ENCODE results near the gene BTG2. TPM values are rescaled to one million over a fixed set of nuclear protein-coding genes. Genes with fewer than 3 reads are reported as not detected.

BTG2 gene
- total RNA-seq, 1 donor from 2014 or later: 448 TPM

DNA sequence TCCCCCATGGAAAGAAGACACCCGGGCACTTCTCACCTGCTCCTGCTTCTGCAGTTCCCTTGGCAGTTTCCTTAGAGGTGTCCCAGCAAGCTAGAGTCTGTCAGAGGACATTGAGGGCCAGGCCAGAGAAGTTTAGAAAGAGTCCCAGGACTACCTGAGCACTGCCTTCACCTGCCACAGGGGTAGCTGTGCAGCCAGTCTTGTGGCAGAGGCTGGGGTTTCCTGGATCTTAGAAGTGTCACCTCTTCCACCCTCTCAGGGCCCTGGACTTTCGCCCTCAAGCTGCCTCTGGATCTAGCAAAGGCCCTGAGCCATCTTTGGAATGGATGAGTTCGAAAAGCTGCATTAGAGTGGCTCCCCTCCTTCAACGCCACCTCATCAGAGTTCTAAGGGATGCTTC lies 34.9 kb upstream of the BTG2 start:
- DNase-seq: no peak
- Mint-ChIP-seq H3K36me3 (ENCODE audit: low read depth) (no peaks in the 10 kb centered on the region), H3K4me1 (peaks cover 66% of the 10 kb centered on the region), H3K27me3 (no peaks in the 10 kb centered on the region), H3K27ac (no peak overlapping the region), H3K4me3 (no peak overlapping the region), H3K9me3 (no peaks in the 10 kb centered on the region)
- no peak for ATAC-seq (ENCODE audit: low read depth)
- CTCF ChIA-PET: interaction anchor here (0.6 to 11.3 kb wide), 10 partner anchors 17 to 432 kb away, joined by 3 to 525 read pairs (median 12); partner anchors contain the start of gene BTG2
- intact Hi-C loops (cut with micrococcal nuclease): loop anchor here (5.0 kb wide), 1 partner anchor 112 kb away; no protein-coding TSS in a partner anchor
- POLR2A ChIA-PET: interaction anchor here (0.8 to 31.2 kb wide), 5 partner anchors 41 to 210 kb away, joined by 3 to 1942 read pairs (median 5); partner anchors contain the start of gene BTG2
- TF ChIP-seq, protein P1, sequence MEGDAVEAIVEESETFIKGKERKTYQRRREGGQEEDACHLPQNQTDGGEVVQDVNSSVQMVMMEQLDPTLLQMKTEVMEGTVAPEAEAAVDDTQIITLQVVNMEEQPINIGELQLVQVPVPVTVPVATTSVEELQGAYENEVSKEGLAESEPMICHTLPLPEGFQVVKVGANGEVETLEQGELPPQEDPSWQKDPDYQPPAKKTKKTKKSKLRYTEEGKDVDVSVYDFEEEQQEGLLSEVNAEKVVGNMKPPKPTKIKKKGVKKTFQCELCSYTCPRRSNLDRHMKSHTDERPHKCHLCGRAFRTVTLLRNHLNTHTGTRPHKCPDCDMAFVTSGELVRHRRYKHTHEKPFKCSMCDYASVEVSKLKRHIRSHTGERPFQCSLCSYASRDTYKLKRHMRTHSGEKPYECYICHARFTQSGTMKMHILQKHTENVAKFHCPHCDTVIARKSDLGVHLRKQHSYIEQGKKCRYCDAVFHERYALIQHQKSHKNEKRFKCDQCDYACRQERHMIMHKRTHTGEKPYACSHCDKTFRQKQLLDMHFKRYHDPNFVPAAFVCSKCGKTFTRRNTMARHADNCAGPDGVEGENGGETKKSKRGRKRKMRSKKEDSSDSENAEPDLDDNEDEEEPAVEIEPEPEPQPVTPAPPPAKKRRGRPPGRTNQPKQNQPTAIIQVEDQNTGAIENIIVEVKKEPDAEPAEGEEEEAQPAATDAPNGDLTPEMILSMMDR (IDR thresholded peaks at IDR 0.05): no peak

DNA sequence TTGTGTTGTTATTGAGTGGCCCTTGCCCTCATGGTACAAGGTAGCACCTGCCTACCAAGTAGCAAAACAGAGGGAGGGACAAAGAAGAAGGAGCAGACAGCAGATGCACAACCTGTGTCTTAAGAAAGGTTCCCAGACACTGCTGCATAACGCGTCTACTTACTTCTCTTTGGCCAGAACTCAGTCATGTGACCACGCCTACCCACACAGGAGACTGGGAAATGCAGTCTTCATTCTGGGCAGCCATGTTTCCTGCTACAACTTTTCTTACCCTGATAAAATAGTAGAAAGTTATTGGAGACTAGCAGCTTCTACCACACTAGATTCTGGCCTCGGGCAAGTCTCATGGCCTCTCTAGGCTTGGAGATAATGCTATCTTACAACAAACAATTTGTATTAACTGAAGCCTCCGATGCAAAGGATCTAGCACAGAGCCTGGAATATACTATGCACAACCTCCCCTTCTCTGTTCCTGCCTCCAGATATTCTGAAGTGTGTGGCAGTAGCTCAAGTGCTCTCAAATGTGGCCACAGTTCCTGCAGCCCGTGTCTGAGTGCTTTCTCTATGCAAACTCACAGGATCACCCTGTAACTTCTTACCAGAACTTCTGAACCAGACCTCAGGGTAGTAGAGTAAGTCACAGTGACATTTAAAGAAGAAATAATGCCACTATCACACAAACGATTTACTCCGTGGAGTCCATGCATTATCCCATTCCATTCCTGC lies 34.1 kb upstream of the BTG2 start:
- POLR2A ChIA-PET: interaction anchor here (0.8 to 31.2 kb wide), 5 partner anchors 41 to 209 kb away, joined by 3 to 1942 read pairs (median 5); partner anchors contain the start of gene BTG2
- DNase-seq (no peak), ATAC-seq (ENCODE audit: low read depth) (peak; percentile 37)
- Mint-ChIP-seq H3K27ac (peak overlapping the region; percentile 81), H3K4me3 (no peak overlapping the region), H3K27me3 (no peaks in the 10 kb centered on the region), H3K9me3 (no peaks in the 10 kb centered on the region), H3K4me1 (peaks cover 64% of the 10 kb centered on the region), H3K36me3 (ENCODE audit: low read depth) (no peaks in the 10 kb centered on the region)
- TF ChIP-seq, protein P1 (IDR thresholded peaks at IDR 0.05): no peak
- intact Hi-C loops (cut with micrococcal nuclease): loop anchor here (5.0 kb wide), 1 partner anchor 111 kb away; no protein-coding TSS in a partner anchor
- CTCF ChIA-PET: interaction anchor here (0.6 to 11.3 kb wide), 12 partner anchors 16 to 431 kb away, joined by 3 to 525 read pairs (median 14); partner anchors contain the start of gene BTG2

DNA sequence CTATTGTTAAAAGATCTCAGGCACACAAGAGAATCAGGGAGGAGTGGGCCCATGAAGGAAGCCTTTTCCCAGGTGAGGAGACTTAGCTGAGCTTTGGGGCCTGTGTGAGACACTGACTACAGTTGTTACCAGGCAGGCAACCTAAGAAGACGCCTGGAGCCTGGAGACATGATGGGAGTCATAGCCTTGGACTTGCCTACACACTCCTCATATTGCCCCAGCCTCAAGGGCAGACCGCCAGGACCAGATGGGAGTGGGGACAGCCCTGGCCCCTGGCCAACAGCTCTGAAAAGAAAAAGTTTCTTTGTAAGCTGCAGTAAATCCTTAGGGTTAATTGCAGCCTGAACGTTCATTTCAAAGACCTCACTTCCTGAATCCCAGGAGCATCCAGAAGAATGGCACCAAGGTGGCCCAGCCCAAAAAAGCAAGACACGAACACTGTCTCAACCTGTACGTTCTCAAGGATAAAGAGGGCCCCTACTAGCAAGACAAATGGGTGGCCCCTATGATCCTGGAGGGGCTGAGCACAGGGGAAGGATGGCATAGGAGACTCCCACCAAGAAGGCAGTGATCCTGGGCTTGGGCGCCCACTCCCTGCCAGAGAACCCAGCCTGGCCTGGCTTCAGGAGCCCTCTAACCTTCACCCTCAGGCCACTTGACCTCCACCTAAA lies 33.2 kb upstream of the BTG2 start:
- ATAC-seq (ENCODE audit: low read depth) (no peak), DNase-seq (no peak)
- Mint-ChIP-seq H3K4me1 (peaks cover 70% of the 10 kb centered on the region), H3K27ac (no peak overlapping the region), H3K9me3 (no peaks in the 10 kb centered on the region), H3K4me3 (no peak overlapping the region), H3K27me3 (no peaks in the 10 kb centered on the region), H3K36me3 (ENCODE audit: low read depth) (no peaks in the 10 kb centered on the region)
- TF ChIP-seq, protein P1 (IDR thresholded peaks at IDR 0.05): no peak
- POLR2A ChIA-PET: interaction anchor here (0.6 to 31.2 kb wide), 5 partner anchors 40 to 548 kb away, joined by 4 to 1942 read pairs (median 122); partner anchors contain the start of gene BTG2
- CTCF ChIA-PET: interaction anchor here (1.1 to 11.3 kb wide), 10 partner anchors 15 to 168 kb away, joined by 4 to 525 read pairs (median 22); partner anchors contain the start of gene BTG2
- intact Hi-C loops (cut with micrococcal nuclease): loop anchor here (5.0 kb wide), 1 partner anchor 110 kb away; no protein-coding TSS in a partner anchor

DNA sequence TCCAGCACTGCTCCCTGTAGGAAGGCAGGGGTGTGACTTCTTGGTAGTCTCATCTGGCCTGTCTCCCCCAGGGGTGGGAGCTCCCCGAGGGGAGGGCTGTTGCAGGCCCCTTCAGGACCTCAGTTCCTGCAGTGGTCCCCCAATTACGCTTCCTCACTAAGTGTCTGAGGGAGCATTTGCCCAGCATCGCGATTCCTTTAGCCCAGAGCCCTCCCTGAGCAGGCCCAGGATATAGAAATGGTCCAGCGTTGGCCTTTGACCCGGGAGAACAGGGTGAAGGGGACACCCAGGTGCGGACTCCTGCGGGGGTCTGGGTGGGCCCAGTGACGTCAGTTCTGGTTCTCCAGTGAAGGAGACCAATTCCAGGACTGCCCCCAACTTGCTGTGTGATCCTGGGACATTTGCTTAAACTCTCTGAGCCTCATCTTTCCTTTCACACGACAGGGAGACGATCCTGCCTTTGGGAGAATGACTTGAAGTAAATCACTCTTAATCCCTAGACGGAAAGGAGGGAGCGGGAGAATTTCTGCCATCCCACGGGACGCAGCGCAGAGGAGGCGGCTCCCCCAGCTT lies 32.6 kb upstream of the BTG2 start:
- H3K27me3 Mint-ChIP-seq: no peaks in the 10 kb centered on the region
- no peaks in the 10 kb centered on the region for H3K9me3 Mint-ChIP-seq
- H3K4me1 Mint-ChIP-seq: peaks cover 70% of the 10 kb centered on the region
- ChIA-PET POLR2A (interaction anchor here (0.6 to 31.2 kb wide), 12 partner anchors 39 to 215 kb away, joined by 3 to 1942 read pairs (median 5); partner anchors contain the start of gene BTG2), CTCF (interaction anchor here (0.6 to 11.3 kb wide), 17 partner anchors 11 to 332 kb away, joined by 3 to 525 read pairs (median 9); partner anchors contain the start of gene BTG2)
- H3K36me3 Mint-ChIP-seq (ENCODE audit: low read depth): no peaks in the 10 kb centered on the region
- DNase-seq (no peak), ATAC-seq (ENCODE audit: low read depth) (no peak)
- H3K27ac Mint-ChIP-seq: peak overlapping the region; percentile 93
- intact Hi-C loops (cut with micrococcal nuclease): loop anchor here (1.0 to 5.0 kb wide), 5 partner anchors 15 to 110 kb away; partner anchors contain the start of gene BTG2
- TF ChIP-seq, protein P1 (IDR thresholded peaks at IDR 0.05): no peak
- H3K4me3 Mint-ChIP-seq: peak overlapping the region; percentile 87

Data from activated B cell treated with CpG ODN at 0.5 μM for 24 hours (primary cell).